ENCODE measurements around the gene CAMK1. TPM values are rescaled to one million over a fixed set of nuclear protein-coding genes. Genes with fewer than 3 reads are reported as not detected.

The CAMK1 gene
- total and polyA plus RNA-seq, 2 of the 4 experiments (the other 2 are of a cell fraction), result 33.3 to 36.4 TPM

GRCh38 chr3:9732740-9733115 lies 37.0 kb downstream of the CAMK1 start:
- Histone ChIP-seq H3K4me1 (ENCODE audit: control insufficient read depth, insufficient read depth, low read length) (peaks cover 8% of the 10 kb centered on the region; the same call in 1 of the 2 replicates), H2AK9ac (replicated peaks; ENCODE audit: low read depth, low read length, poor library complexity) (peak overlapping the region; percentile 92), H3K4ac (ENCODE audit: low read depth, low read length) (peak overlapping the region; percentile 4; the same call in 1 of the 2 replicates), H2BK15ac (ENCODE audit: low read depth, low read length) (no peak overlapping the region), H3K27ac (ENCODE audit: insufficient read depth, low read length) (peak overlapping the region; percentile 15), H3K14ac (replicated peaks; ENCODE audit: low read depth, low read length) (no peak overlapping the region), H3K27me3 (ENCODE audit: control insufficient read depth, insufficient read depth, low read length) (no peaks in the 10 kb centered on the region), H4K5ac (ENCODE audit: low read depth, low read length) (no peak overlapping the region), H3K56ac (ENCODE audit: extremely low read depth, insufficient read depth, low read length) (peak overlapping the region; percentile 65; the same call in 1 of the 2 replicates), H3K36me3 (ENCODE audit: control insufficient read depth, insufficient read depth, low read length) (peaks cover 21% of the 10 kb centered on the region), H4K20me1 (ENCODE audit: insufficient read depth, low read length) (peaks cover 33% of the 10 kb centered on the region), H4K8ac (ENCODE audit: low read depth in 2 of 2, low read length in 2 of 2) (no peak overlapping the region), H3K23ac (ENCODE audit: low read depth, low read length) (peak overlapping the region; percentile 85; the same call in 1 of the 2 replicates), H3K4me2 (ENCODE audit: low read depth, low read length) (peak overlapping the region; percentile 90), H3K18ac (ENCODE audit: low read depth, low read length) (no peak overlapping the region), H3K79me1 (ENCODE audit: low read depth in 1 of 2, low read length in 2 of 2) (peaks cover 17 to 48% of the 10 kb centered on the region in 2 experiments), H2BK5ac (ENCODE audit: low read depth, low read length, poor library complexity, severe bottlenecking) (no peak overlapping the region), H2AFZ (replicated peaks; ENCODE audit: low read length, poor library complexity) (peak overlapping the region; percentile 5), H3K9ac (ENCODE audit: low read depth, low read length) (peak overlapping the region; percentile 58), H3K4me3 (ENCODE audit: insufficient read depth, low read depth, low read length) (peak overlapping the region; percentile 94), H2AK5ac (ENCODE audit: low read depth, low read length) (0 out of 2 replicates have a peak overlapping the region, but pooled peaks have one; percentile 14), H3K9me1 (ENCODE audit: insufficient read depth, low read length) (peaks cover 10% of the 10 kb centered on the region; the same call in 1 of the 2 replicates), H4K91ac (ENCODE audit: insufficient read depth, low read depth, low read length) (no peak overlapping the region), H3K9me3 (ENCODE audit: control insufficient read depth, insufficient read depth, low read length) (no peaks in the 10 kb centered on the region), H2BK120ac (ENCODE audit: low read depth, low read length) (no peak overlapping the region), H2BK20ac (ENCODE audit: low read depth, low read length) (no peak overlapping the region)
- intact Hi-C loops (cut with micrococcal nuclease) (loop anchor here (5.0 kb wide), 1 partner anchor 60 kb away; the partner anchor contains the start of genes ARPC4 and TADA3), dilution Hi-C loops (cut with HindIII; ENCODE audit: low sequenced_read_pairs, unreplicated experiment) (no loop called here), in situ Hi-C loops (cut with MboI; ENCODE audit: low sequenced_read_pairs) (no loop called here)
- no peak for ATAC-seq (ENCODE audit: low read depth)
- DNase-seq, result peak; percentile 10
- CTCF ChIA-PET, result no interaction called here
- 14% methylated on average over 1 of the region's 7 CpGs; no CpG with 5 or more reads in 1 of the 2 experiments for WGBS, 2 experiments (ENCODE audit: extremely low coverage in 2 of 2, insufficient read length in 1 of 2)
- BruUV-seq (replicated peaks), result no TSS peak
- POLR2A ChIA-PET (ENCODE audit: unreplicated experiment), result interaction anchor here (1.1 kb wide), 1 partner anchor 16 kb away, joined by 5 read pairs; the partner anchor contains the start of gene OGG1
- TF ChIP-seq USF2 (IDR thresholded peaks at IDR 0.05; ENCODE audit: low read depth, low read length) (no peak), MAZ (IDR thresholded peaks at IDR 0.05; ENCODE audit: borderline replicate concordance, low read depth, low read length) (peak; percentile 13; the same call in 1 of the 2 replicates), RAD21 (IDR thresholded peaks at IDR 0.05; ENCODE audit: low read length) (peak; percentile 10; the same call in 1 of the 2 replicates), NFE2L2 (IDR thresholded peaks at IDR 0.05; ENCODE audit: low read depth, low read length) (no peak), SMC3 (IDR thresholded peaks at IDR 0.05; ENCODE audit: low read depth, low read length) (peak; percentile 18; the same call in 1 of the 2 replicates)

Data from IMR-90 (cell line).